Choroid plexus epithelial cell (primary cell): ENCODE measurements around the gene DYSF.

ENCODE experiments used
- DNase-seq: peaks from one replicate; pipeline ENCODE4 v3.0.0-alpha.2; 2010; ENCODE audit warnings: low read depth
- H3K4me3 ChIP-seq: 2 replicates; pipeline ENCODE4 v1.5.1; 2011; ENCODE audit warnings: low read depth, mild to moderate bottlenecking, control low read depth, low read length, moderate library complexity
- CTCF ChIP-seq: conservative IDR thresholded peaks from 2 replicates; pipeline ENCODE4 v1.5.1; 2011; ENCODE audit warnings: low read depth, mild to moderate bottlenecking, control low read depth, inconsistent platforms, low read length, moderate library complexity

The DYSF gene

GRCh38 chr2:71611781-71612527, 158.6 kb downstream of the DYSF start:
- no peak for TF ChIP-seq CTCF
- no peak for DNase-seq
- no peak overlapping the region for H3K4me3 ChIP-seq

- no peak for DNase-seq
- no peak overlapping the region for H3K4me3 ChIP-seq
- TF ChIP-seq CTCF: no peak
Measured at GRCh38 chr2:71612581-71613402, 159.4 kb downstream of the DYSF start.

GRCh38 chr2:71613403-71613952, 160.1 kb downstream of the DYSF start:
- no peak for DNase-seq
- TF ChIP-seq CTCF: no peak
- no peak overlapping the region for H3K4me3 ChIP-seq

GRCh38 chr2:71613953-71614925, 160.9 kb downstream of the DYSF start:
- H3K4me3 ChIP-seq: no peak overlapping the region
- no peak for TF ChIP-seq CTCF
- DNase-seq: no peak

- H3K4me3 ChIP-seq: no peak overlapping the region
- DNase-seq: peak; percentile 90
- no peak for TF ChIP-seq CTCF
Measured at GRCh38 chr2:71614976-71615766, 161.8 kb downstream of the DYSF start.
